ENCODE data around the gene TMEM14B. TPM values are rescaled to one million over a fixed set of nuclear protein-coding genes. Genes with fewer than 3 reads are reported as not detected.

TMEM14B gene
- total RNA-seq, 3 donors from 2014 or later = 48.9 to 61.2 (median 60.8) TPM

DNA sequence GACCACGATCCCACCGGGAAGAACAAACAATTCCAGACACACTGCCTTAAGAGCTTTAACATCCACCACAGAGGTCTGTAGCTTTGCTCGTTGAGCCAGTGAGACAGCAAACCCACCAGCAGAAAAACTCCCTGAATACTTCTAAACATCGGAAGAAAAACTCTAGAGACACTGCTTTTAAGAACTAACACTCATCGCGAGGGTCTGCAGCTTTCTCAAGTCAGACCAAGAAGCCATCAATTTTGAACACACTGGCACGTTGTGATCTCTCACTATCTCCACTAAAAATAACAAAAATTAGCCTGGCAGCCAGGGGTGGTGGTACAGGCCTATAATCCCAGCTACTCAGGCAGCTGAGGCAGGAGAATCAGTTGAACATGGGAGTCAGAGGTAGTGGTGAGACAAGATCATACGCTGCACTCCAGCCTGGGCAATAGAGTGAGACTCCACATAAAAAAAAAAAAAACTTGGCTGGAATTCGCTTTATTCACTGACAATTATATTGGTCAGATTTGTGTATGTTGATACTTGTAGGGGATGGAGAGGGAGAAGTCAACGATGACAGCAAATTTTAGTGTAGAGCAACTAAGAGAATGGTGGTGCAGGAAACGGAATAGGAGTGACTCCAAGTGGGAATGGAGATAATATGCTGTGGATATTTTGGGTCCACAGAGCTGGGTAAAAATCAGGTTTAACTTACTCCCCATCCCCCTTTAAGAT is 25.6 kb upstream of the TMEM14B start:
- ATAC-seq (no peak), DNase-seq (no peak)
- H3K9me3 ChIP-seq = no peaks in the 10 kb centered on the region
- H3K36me3 ChIP-seq (ENCODE audit: low read depth) = no peaks in the 10 kb centered on the region
- TF ChIP-seq, protein P1, sequence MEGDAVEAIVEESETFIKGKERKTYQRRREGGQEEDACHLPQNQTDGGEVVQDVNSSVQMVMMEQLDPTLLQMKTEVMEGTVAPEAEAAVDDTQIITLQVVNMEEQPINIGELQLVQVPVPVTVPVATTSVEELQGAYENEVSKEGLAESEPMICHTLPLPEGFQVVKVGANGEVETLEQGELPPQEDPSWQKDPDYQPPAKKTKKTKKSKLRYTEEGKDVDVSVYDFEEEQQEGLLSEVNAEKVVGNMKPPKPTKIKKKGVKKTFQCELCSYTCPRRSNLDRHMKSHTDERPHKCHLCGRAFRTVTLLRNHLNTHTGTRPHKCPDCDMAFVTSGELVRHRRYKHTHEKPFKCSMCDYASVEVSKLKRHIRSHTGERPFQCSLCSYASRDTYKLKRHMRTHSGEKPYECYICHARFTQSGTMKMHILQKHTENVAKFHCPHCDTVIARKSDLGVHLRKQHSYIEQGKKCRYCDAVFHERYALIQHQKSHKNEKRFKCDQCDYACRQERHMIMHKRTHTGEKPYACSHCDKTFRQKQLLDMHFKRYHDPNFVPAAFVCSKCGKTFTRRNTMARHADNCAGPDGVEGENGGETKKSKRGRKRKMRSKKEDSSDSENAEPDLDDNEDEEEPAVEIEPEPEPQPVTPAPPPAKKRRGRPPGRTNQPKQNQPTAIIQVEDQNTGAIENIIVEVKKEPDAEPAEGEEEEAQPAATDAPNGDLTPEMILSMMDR (IDR thresholded peaks at IDR 0.05) = no peak
- H3K4me3 ChIP-seq = no peak overlapping the region
- intact Hi-C loops (cut with DNase I, micrococcal nuclease) = no loop called here
- H3K4me1 ChIP-seq (ENCODE audit: low read depth) = peaks cover 13% of the 10 kb centered on the region

DNA sequence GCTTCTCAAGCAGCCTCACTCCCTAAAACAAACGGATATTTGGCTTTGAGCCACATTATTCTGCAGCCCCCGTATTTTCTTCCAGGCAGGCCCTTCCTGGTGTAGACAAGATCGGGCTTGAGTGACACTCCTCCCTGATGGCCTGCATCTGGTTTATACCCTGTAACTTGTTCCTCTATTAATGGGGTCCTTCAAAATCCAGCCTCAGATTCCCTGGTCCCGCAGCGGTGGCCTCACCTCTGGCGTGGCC is 25.1 kb upstream of the TMEM14B start:
- Histone ChIP-seq H3K36me3 (ENCODE audit: low read depth) (no peaks in the 10 kb centered on the region), H3K4me1 (ENCODE audit: low read depth) (peaks cover 13% of the 10 kb centered on the region), H3K9me3 (no peaks in the 10 kb centered on the region), H3K4me3 (peak overlapping the region; percentile 54)
- TF ChIP-seq, protein P1 (IDR thresholded peaks at IDR 0.05) = no peak
- intact Hi-C loops (cut with DNase I, micrococcal nuclease) = no loop called here
- ATAC-seq (no peak), DNase-seq (no peak)

DNA sequence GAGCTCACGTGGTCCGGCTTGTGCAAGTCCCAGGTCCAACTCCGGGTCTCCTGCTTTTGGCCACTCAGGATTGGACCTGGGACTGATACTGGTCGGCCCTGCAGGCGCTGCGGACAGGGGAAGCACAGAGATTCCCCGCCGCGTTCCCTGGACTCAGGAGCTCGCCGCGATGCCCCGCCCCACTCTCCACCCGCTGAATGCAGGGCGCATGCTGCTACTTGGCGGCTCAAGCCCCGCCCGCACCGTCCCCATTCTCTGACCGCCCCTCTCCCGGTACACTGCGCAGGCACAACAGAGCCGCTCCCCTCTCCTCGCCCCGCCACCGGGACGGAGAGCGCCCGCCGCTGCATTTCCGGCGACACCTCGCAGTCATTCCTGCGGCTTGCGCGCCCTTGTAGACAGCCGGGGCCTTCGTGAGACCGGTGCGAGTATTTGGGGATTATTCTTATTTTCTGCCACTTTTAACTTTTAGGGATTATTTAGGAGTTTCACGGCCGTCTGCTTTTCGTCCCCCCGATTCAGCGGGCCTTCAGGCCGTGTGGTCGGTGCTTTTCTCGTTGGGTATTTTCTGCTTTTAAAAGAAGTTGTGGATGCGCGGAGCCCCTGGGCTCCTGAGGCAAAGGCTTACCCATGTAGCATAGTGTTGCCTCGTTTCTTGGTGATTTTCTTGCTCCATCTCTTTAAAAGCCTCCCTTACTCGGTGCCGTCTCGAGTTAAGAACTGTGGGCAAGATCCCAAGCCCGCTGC is 24.6 kb upstream of the TMEM14B start, which contains the start of gene TMEM14C:
Gene TMEM14C (plus strand): TSS at position 251 of the 747 bp plus-strand sequence. CDS start 1,544 bp downstream, outside the sequence.
- ATAC-seq (peak; percentile 98), DNase-seq (peak; percentile 99)
- Histone ChIP-seq H3K4me3 (peak within 1 kb of the TSS; percentile 54), H3K4me1 (ENCODE audit: low read depth) (peaks cover 13% of the 10 kb centered on the region), H3K36me3 (ENCODE audit: low read depth) (no peaks in the 10 kb centered on the region), H3K9me3 (no peaks in the 10 kb centered on the region)
- TF ChIP-seq, protein P1 (IDR thresholded peaks at IDR 0.05) = no peak
- intact Hi-C loops (cut with DNase I, micrococcal nuclease) = no loop called here

DNA sequence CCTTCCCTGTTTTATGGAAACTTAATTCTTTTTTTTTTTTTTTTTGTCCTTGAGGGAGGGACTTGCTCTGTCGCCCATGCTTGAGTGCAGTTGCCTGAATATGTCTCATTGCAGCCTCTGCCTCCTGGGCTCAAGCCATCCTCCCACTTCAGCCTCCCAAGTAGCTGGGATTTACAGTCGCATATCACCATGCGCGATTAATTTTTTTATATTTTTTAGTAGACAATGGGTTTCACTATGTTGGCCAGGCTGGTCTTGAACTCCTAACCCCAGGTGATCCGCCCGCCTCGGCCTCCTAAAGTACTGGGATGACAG is 24.1 kb upstream of the TMEM14B start:
- Histone ChIP-seq H3K36me3 (ENCODE audit: low read depth) (no peaks in the 10 kb centered on the region), H3K9me3 (no peaks in the 10 kb centered on the region), H3K4me3 (peak overlapping the region; percentile 54), H3K4me1 (ENCODE audit: low read depth) (peaks cover 13% of the 10 kb centered on the region)
- intact Hi-C loops (cut with DNase I, micrococcal nuclease) = no loop called here
- DNase-seq (peak in 1 of 3 donors; percentile 35), ATAC-seq (no peak)
- TF ChIP-seq, protein P1 (IDR thresholded peaks at IDR 0.05) = no peak

DNA sequence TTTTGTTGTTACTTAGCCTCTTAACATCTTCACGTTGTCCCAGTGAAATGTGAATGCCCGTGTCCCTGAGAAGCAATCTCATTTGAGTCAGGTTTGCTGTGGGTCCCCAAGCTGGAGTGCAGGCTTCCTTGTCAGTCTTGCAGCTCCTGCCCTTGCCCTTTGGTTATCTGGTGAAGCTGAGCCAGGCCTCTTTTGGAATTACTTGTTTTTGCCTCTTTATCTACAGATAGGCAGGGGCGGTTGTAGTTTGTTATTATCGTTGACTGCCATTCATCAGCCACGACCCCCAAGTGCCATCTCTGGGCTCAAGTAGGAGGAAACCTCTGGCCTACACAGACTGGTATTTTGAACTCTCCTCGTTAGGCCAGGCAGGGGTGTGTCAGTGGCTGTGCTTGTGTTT is 22.6 kb upstream of the TMEM14B start:
- DNase-seq = no peak
- Histone ChIP-seq H3K9me3 (no peaks in the 10 kb centered on the region), H3K4me1 (ENCODE audit: low read depth) (peaks cover 13% of the 10 kb centered on the region), H3K36me3 (ENCODE audit: low read depth) (no peaks in the 10 kb centered on the region), H3K4me3 (no peak overlapping the region)
- ATAC-seq = no peak
- TF ChIP-seq, protein P1 (IDR thresholded peaks at IDR 0.05) = no peak
- intact Hi-C loops (cut with DNase I, micrococcal nuclease) = no loop called here

Measured in mucosa of descending colon (tissue), 3 donors.